ENCODE measurements around the gene ALOX5. TPM values are rescaled to one million over a fixed set of nuclear protein-coding genes. Genes with fewer than 3 reads are reported as not detected.

ALOX5 gene
- total and polyA plus RNA-seq, 10 of the 15 experiments (the other 5 are each of a cell fraction or from before 2014, with no cell fraction given), result 0.43 to 102 (median 34.2) TPM

GRCh38 chr10:45432700-45433472 lies 58.9 kb downstream of the ALOX5 start:
- no peaks in the 10 kb centered on the region for H4K20me1 ChIP-seq (ENCODE audit: control insufficient read depth, insufficient read depth)
- FAIRE-seq (no peak), DNase-seq (ENCODE audit: low read depth, low spot score) (no peak), ATAC-seq (no peak)
- no peaks in the 10 kb centered on the region for H3K27me3 ChIP-seq (replicated peaks in 1 of 2; ENCODE audit: control insufficient read depth in 2 of 2, insufficient read depth in 2 of 2, low read length in 1 of 2)
- H3K36me3 ChIP-seq (ENCODE audit: control insufficient read depth in 2 of 2, insufficient read depth in 2 of 2, low read length in 1 of 2), result peaks cover 0 to 5% of the 10 kb centered on the region in 2 experiments; a peak in 1 of 4 replicates
- intact Hi-C loops (cut with micrococcal nuclease; ENCODE audit: unreplicated experiment), result no loop called here
- H3K4me3 ChIP-seq, result no peak overlapping the region
- peaks cover 24% of the 10 kb centered on the region for H3K4me1 ChIP-seq (ENCODE audit: control insufficient read depth, insufficient read depth, low read length)
- in situ Hi-C loops (cut with MboI), result no loop called here
- ChIA-PET SMC1A (ENCODE audit: uncharacterized antibody, unreplicated experiment) (interaction anchor here (1.3 to 4.9 kb wide), 3 partner anchors 12 to 28 kb away, joined by 3 to 28 read pairs (median 4); no protein-coding TSS in a partner anchor), POLR2A (interaction anchor here (0.8 kb wide), 1 partner anchor 8 kb away, joined by 3 read pairs; no protein-coding TSS in a partner anchor), CTCF (interaction anchor here (1.7 kb wide), 1 partner anchor 12 kb away, joined by 6 read pairs; no protein-coding TSS in a partner anchor), RAD21 (ENCODE audit: unreplicated experiment) (interaction anchor here (0.6 to 4.0 kb wide), 3 partner anchors 29 to 183 kb away, joined by 3 to 22 read pairs (median 3); no protein-coding TSS in a partner anchor)
- no peak overlapping the region for H3K9ac ChIP-seq (ENCODE audit: control insufficient read depth, insufficient read depth, low read length)
- 86% methylated on average over 15 of the region's 15 CpGs for WGBS (ENCODE audit: insufficient coverage, insufficient replicate concordance, low lambda C conversion rate, missing lambda C conversion rate)
- H3K79me2 ChIP-seq (ENCODE audit: control insufficient read depth, insufficient read depth, low read length), result no peaks in the 10 kb centered on the region
- BruUV-seq (replicated peaks), result no TSS peak
- no peak overlapping the region for H3K27ac ChIP-seq (ENCODE audit: control insufficient read depth, insufficient read depth)
- no peak overlapping the region for H2AFZ ChIP-seq (ENCODE audit: control insufficient read depth, low read depth, low read length)
- H3K9me3 ChIP-seq (replicated peaks; ENCODE audit: control insufficient read depth, insufficient read depth, low read length), result peaks cover 3% of the 10 kb centered on the region; the same call in 2 of the 3 replicates
- H3K4me2 ChIP-seq (ENCODE audit: control insufficient read depth, insufficient read depth), result no peak overlapping the region
- no peak for TF ChIP-seq SPI1 (IDR thresholded peaks at IDR 0.05; ENCODE audit: borderline replicate concordance, insufficient read depth, low read depth, low read length)
- TF ChIP-seq HSF1 (IDR thresholded peaks at IDR 0.05; ENCODE audit: low read depth, low read length), result no peak
- TF ChIP-seq NFYA (IDR thresholded peaks at IDR 0.05; ENCODE audit: borderline replicate concordance, low read depth, low read length), result no peak
- TF ChIP-seq ZNF687 (IDR thresholded peaks at IDR 0.05), result no peak
- TF ChIP-seq NBN (IDR thresholded peaks at IDR 0.05), result no peak
- no peak for TF ChIP-seq ZNF217 (IDR thresholded peaks at IDR 0.05)
- TF ChIP-seq IRF4 (IDR thresholded peaks at IDR 0.05; ENCODE audit: low read depth, low read length), result no peak
- no peak for TF ChIP-seq SMAD1 (IDR thresholded peaks at IDR 0.05; ENCODE audit: low read depth, partially characterized antibody)
- TF ChIP-seq BRCA1 (IDR thresholded peaks at IDR 0.05; ENCODE audit: low read depth, low read length), result no peak
- no peak for TF ChIP-seq MAX (IDR thresholded peaks at IDR 0.05; ENCODE audit: low read depth, low read length)
- no peak for TF ChIP-seq JUNB (IDR thresholded peaks at IDR 0.05)
- no peak for TF ChIP-seq POLR2AphosphoS5 (IDR thresholded peaks at IDR 0.05; ENCODE audit: low read length)
- TF ChIP-seq IRF3 (IDR thresholded peaks at IDR 0.05), result no peak
- TF ChIP-seq ZNF274 (IDR thresholded peaks at IDR 0.05; ENCODE audit: insufficient read depth, insufficient read length), result no peak
